ENCODE results near the gene KDM1A.

DNA sequence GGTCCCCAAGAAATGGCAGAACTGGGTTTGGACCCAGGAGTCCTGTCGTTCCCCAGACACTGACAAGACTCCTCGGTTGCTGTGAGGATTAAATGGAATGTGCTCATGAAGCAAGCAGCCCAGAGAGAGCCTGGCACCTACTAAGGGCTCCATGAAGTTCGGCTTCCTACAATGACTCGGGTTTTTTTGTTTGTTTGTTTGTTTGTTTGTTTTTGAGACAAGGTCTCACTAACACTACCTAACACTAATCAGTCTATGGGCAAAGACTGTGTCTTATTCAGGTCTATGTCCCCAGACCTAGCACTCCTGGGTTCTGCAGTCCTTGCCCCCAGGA, 43.2 kb upstream of the KDM1A start:
- TF ChIP-seq CTCF (IDR thresholded peaks at IDR 0.05) (no peak), EZH2 (IDR thresholded peaks at IDR 0.05; ENCODE audit: borderline replicate concordance, insufficient read depth, low read depth, low read length, poor library complexity, severe bottlenecking) (no peak)
